Activated CD4-positive, alpha-beta memory T cell treated with anti-CD3 and anti-CD28 coated beads for 36 hours (primary cell): ENCODE results near the gene CFI. TPM values are rescaled to one million over a fixed set of nuclear protein-coding genes. Genes with fewer than 3 reads are reported as not detected.
"Not testable (repeated sequence)": the region's sequence is repeated elsewhere in the genome, so short reads cannot be mapped to it uniquely, and the experiment has no call there.

Experiments used
- CTCF ChIA-PET: fragments of 350-600 bp; sonication (Branson Sonifier 250); formaldehyde crosslinking; loops from one replicate; lab custom pipeline; 2021; ENCODE audit warnings: antibody characterized with exemption, inconsistent platforms; lab: Charles Lee
- POLR2A ChIA-PET: fragments of 350-600 bp; sonication (Branson Sonifier 250); formaldehyde crosslinking; loops from one replicate; lab custom pipeline; 2021; ENCODE audit warnings: antibody characterized with exemption; lab: Charles Lee
- DNase-seq: peaks from one replicate; pipeline ENCODE4 v3.0.0-alpha.2; 2020
- H3K27ac Mint-ChIP-seq: one replicate; pipeline ENCODE4 v1.8.0; 2021; ENCODE audit warnings: mixed read lengths
- H3K27me3 Mint-ChIP-seq: one replicate; pipeline ENCODE4 v1.8.0; 2021; ENCODE audit warnings: mixed read lengths
- H3K36me3 Mint-ChIP-seq: one replicate; pipeline ENCODE4 v1.8.0; 2021; ENCODE audit warnings: mixed read lengths
- H3K4me1 Mint-ChIP-seq: one replicate; pipeline ENCODE4 v1.8.0; 2021; ENCODE audit warnings: low read depth, mixed read lengths
- H3K4me3 Mint-ChIP-seq: one replicate; pipeline ENCODE4 v1.8.0; 2021; ENCODE audit warnings: mild to moderate bottlenecking, mixed read lengths
- H3K9me3 Mint-ChIP-seq: one replicate; pipeline ENCODE4 v1.8.0; 2021; ENCODE audit warnings: mixed read lengths
- intact Hi-C: fragments of 100-400 bp; cut with micrococcal nuclease; formaldehyde crosslinking; loops from one replicate; pipeline ENCODE4 v1.15.1; 2023
- total RNA-seq, 2 experiments: library from RNA; stranded (reverse); gene quantifications; one replicate each; pipeline ENCODE4 v1.2.3, GENCODE V29; 2021

Gene CFI
- total RNA-seq, 2 experiments from 2014 or later, result 0.46 TPM; not detected in 1

DNA sequence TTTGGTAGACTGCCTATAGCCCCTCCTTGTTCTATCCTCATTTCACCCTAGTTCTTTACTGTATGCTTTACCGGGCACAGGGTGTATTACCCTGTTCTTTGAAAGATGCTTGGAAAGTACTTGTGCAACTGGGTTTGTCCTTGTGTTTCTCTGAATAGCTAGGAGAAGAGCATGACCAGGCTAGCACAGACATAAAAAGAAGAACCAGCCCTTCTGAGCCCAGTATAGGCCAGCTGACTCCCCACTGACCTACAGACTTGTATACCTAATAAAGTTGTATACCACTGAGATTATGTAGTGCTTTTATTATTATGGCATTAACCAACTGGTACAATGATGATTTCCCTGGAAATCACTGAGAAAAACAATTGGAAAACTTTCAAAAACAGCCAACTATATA lies 15.0 kb downstream of the CFI start:
- ChIA-PET CTCF (no interaction called here), POLR2A (no interaction called here)
- intact Hi-C loops, result no loop called here
- no peak for DNase-seq
- Mint-ChIP-seq H3K36me3 (no peaks in the 10 kb centered on the region), H3K27ac (no peak overlapping the region), H3K4me3 (no peak overlapping the region), H3K27me3 (no peaks in the 10 kb centered on the region), H3K9me3 (no peaks in the 10 kb centered on the region), H3K4me1 (no peaks in the 10 kb centered on the region)

- H3K27ac Mint-ChIP-seq, DNase-seq, POLR2A ChIA-PET, H3K36me3 Mint-ChIP-seq, H3K4me1 Mint-ChIP-seq, intact Hi-C loops, H3K27me3 Mint-ChIP-seq, CTCF ChIA-PET, H3K4me3 Mint-ChIP-seq, H3K9me3 Mint-ChIP-seq: not testable (repeated sequence)
Observed at GRCh38 chr4:109782092-109782491, 19.7 kb downstream of the CFI start.

- CTCF ChIA-PET, result no interaction called here
- peaks cover 11% of the 10 kb centered on the region for H3K4me1 Mint-ChIP-seq
- H3K36me3 Mint-ChIP-seq, result no peaks in the 10 kb centered on the region
- intact Hi-C loops, result no loop called here
- H3K27me3 Mint-ChIP-seq, result peaks cover 8% of the 10 kb centered on the region
- H3K9me3 Mint-ChIP-seq, result no peaks in the 10 kb centered on the region
- POLR2A ChIA-PET, result interaction anchor here (0.6 kb wide), 1 partner anchor 1101 kb away, joined by 3 read pairs; no protein-coding TSS in a partner anchor
- no peak overlapping the region for H3K4me3 Mint-ChIP-seq
- no peak overlapping the region for H3K27ac Mint-ChIP-seq
- DNase-seq, result no peak
Observed at GRCh38 chr4:109764789-109765402, 36.9 kb downstream of the CFI start.

GRCh38 chr4:109764376-109764775 lies 37.4 kb downstream of the CFI start:
- ChIA-PET POLR2A (interaction anchor here (0.6 kb wide), 1 partner anchor 1100 kb away, joined by 3 read pairs; no protein-coding TSS in a partner anchor), CTCF (interaction anchor here (0.5 kb wide), 1 partner anchor 285 kb away, joined by 4 read pairs; no protein-coding TSS in a partner anchor)

DNA sequence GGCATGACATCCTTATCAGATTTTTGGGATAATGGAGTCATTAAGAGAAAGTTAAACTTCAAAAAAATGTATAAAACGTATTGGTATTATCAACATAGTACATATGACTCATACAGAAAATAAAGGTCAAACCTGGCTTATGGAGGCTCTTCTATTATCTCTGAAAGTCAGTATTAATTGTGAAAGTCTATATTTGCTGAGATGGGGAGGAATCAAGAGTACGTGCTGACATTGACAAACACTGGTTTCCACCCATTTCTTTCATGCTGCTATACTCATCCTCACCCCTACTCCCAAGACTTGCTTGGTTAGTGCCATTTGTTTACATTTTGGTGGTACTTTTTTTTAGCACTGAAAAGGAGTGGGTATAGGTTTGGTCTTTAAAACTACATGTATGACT lies 41.1 kb downstream of the CFI start:
- Mint-ChIP-seq H3K27me3 (peaks cover 4% of the 10 kb centered on the region), H3K9me3 (no peaks in the 10 kb centered on the region), H3K27ac (no peak overlapping the region), H3K4me3 (no peak overlapping the region), H3K36me3 (no peaks in the 10 kb centered on the region), H3K4me1 (peaks cover 11% of the 10 kb centered on the region)
- no peak for DNase-seq
- ChIA-PET POLR2A (no interaction called here), CTCF (no interaction called here)
- intact Hi-C loops, result loop anchor here (2.0 kb wide), 1 partner anchor 58 kb away; the partner anchor contains the start of gene CASP6

More at GRCh38 chr4:109764376-109764775, 37.4 kb downstream of the CFI start:
- Mint-ChIP-seq H3K36me3 (no peaks in the 10 kb centered on the region), H3K9me3 (no peaks in the 10 kb centered on the region), H3K27me3 (peaks cover 8% of the 10 kb centered on the region), H3K27ac (no peak overlapping the region), H3K4me1 (peaks cover 11% of the 10 kb centered on the region), H3K4me3 (no peak overlapping the region)
- DNase-seq, result no peak
- intact Hi-C loops, result no loop called here

DNA sequence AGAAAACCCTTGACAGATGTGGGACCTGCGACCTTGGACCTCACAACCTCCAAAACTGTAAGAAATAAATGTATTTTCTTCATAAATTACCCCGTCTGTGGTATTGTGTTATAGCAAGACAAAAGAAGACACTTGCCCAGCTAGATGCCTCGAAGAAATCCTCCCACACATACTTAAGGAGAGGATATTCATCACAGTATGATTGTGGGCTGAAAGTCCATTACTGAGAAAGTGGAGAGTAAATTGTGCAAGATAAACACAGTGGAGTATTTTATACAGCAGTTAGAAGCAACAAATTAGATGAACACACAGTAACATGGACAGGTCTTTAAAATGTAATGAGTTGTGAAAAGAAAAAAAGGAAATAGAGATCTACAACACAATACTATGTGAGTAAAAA lies 46.1 kb downstream of the CFI start:
- H3K36me3 Mint-ChIP-seq, result no peaks in the 10 kb centered on the region
- no peaks in the 10 kb centered on the region for H3K9me3 Mint-ChIP-seq
- DNase-seq, result no peak
- ChIA-PET CTCF (no interaction called here), POLR2A (no interaction called here)
- H3K4me1 Mint-ChIP-seq, result peaks cover 4% of the 10 kb centered on the region
- intact Hi-C loops, result no loop called here
- H3K4me3 Mint-ChIP-seq, result no peak overlapping the region
- no peak overlapping the region for H3K27ac Mint-ChIP-seq
- peaks cover 2% of the 10 kb centered on the region for H3K27me3 Mint-ChIP-seq

GRCh38 chr4:109754093-109754857 lies 47.5 kb downstream of the CFI start:
- H3K27me3 Mint-ChIP-seq, result peaks cover 2% of the 10 kb centered on the region
- POLR2A ChIA-PET, result no interaction called here
- intact Hi-C loops, result no loop called here

DNA sequence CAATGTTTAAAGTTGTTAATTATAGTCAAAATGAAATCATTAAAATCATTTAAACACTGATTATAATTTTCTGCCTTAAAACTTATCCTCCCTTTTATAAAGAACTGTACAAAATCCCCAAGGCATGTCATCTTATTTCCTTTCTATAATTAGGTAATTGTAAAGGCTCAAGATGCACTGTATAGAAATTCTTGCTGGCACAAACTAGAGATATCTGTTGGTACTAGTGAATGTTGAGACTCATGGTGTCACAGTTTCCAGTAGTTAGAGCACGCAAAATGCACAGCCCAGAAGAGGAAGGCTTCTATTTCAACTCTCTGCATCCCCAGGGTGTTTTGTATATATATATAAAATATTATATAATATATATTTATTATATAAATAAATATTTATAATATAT lies 49.3 kb downstream of the CFI start:
- no peak for DNase-seq
- Mint-ChIP-seq H3K27me3 (peaks cover 2% of the 10 kb centered on the region), H3K27ac (no peak overlapping the region), H3K9me3 (no peaks in the 10 kb centered on the region), H3K4me1 (no peaks in the 10 kb centered on the region), H3K36me3 (no peaks in the 10 kb centered on the region), H3K4me3 (no peak overlapping the region)
- intact Hi-C loops, result no loop called here
- ChIA-PET POLR2A (no interaction called here), CTCF (interaction anchor here (0.6 to 1.6 kb wide), 2 partner anchors 41 to 320 kb away, joined by 4 to 6 read pairs; no protein-coding TSS in a partner anchor)

More at GRCh38 chr4:109754093-109754857, 47.5 kb downstream of the CFI start:
- Mint-ChIP-seq H3K36me3 (no peaks in the 10 kb centered on the region), H3K4me3 (no peak overlapping the region), H3K27ac (no peak overlapping the region), H3K4me1 (no peaks in the 10 kb centered on the region), H3K9me3 (no peaks in the 10 kb centered on the region)
- CTCF ChIA-PET, result no interaction called here
- no peak for DNase-seq

GRCh38 chr4:109751852-109752251 lies 49.9 kb downstream of the CFI start:
- Mint-ChIP-seq H3K4me3 (no peak overlapping the region), H3K27ac (no peak overlapping the region), H3K27me3 (peaks cover 2% of the 10 kb centered on the region), H3K9me3 (no peaks in the 10 kb centered on the region), H3K4me1 (no peaks in the 10 kb centered on the region), H3K36me3 (no peaks in the 10 kb centered on the region)
- ChIA-PET POLR2A (no interaction called here), CTCF (interaction anchor here (1.6 kb wide), 1 partner anchor 319 kb away, joined by 6 read pairs; no protein-coding TSS in a partner anchor)
- no peak for DNase-seq
- intact Hi-C loops, result no loop called here

DNA sequence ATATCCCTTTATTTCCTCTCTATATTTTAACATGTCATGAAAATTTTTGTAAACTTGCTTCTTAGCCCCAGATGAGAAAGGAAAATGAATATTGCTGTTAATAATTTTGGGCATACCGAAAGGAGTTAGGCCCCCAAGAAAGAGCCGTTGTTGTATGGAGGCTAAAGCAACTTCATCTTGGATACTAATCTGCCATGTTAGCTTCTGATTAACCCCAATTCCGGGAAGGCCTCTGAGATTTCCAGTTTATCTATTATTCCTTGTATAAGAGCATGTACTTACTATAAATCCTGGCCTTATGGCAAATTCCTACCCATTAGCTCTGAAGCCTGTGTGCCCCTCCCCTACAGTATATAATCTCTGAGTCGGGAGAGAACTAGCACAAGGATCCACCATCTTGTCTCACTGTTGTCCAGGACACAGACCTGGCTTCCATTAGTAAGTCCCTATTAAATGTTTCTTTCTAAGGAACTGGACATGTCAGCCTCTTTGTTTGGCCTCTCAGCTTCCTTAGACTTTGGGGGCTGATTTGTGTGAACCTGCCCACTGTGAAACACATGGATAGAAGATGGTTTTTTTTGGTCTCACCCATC lies 51.1 kb downstream of the CFI start:
- no peak overlapping the region for H3K27ac Mint-ChIP-seq
- no peak for DNase-seq
- intact Hi-C loops, result no loop called here
- no peaks in the 10 kb centered on the region for H3K36me3 Mint-ChIP-seq
- no peak overlapping the region for H3K4me3 Mint-ChIP-seq
- ChIA-PET CTCF (no interaction called here), POLR2A (no interaction called here)
- no peaks in the 10 kb centered on the region for H3K9me3 Mint-ChIP-seq
- peaks cover 2% of the 10 kb centered on the region for H3K27me3 Mint-ChIP-seq
- H3K4me1 Mint-ChIP-seq, result no peaks in the 10 kb centered on the region

DNA sequence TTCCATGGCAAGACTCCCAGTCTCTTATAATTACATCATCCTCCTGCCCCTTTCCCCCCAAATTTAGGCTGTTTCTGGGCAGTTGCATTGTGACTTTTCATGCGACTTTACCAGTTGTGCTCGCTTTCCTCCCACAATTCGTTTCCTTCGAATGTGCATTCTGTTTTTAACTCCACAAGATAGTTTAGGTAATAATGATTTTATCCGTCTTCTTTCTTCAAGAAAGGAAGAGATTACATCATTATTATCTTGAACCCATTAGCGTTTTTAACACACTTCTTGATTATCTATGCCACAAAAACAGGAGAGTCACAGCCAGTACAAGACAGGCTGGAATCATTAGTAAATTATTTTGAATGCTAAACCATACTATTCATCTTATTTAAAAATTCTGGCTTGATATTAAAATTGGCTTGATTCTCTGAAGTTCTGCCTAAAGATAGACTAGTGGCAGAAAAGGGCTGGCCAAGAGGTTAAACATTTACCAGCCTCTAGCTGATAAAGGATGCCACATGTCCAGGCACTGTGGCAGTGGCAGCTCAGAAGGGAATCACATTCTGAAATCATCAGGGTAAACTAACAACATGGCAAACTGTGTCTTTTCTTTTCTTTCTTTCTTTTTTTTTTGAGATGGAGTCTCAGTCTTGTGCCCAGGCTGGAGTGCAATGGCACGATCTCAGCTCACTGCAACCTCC lies 52.3 kb downstream of the CFI start:
- Mint-ChIP-seq H3K36me3 (no peaks in the 10 kb centered on the region), H3K4me3 (no peak overlapping the region), H3K4me1 (no peaks in the 10 kb centered on the region), H3K27ac (no peak overlapping the region), H3K9me3 (no peaks in the 10 kb centered on the region), H3K27me3 (no peaks in the 10 kb centered on the region)
- ChIA-PET CTCF (no interaction called here), POLR2A (no interaction called here)
- no peak for DNase-seq
- intact Hi-C loops, result no loop called here

GRCh38 chr4:109748114-109748513 lies 53.7 kb downstream of the CFI start:
- ChIA-PET POLR2A (no interaction called here), CTCF (no interaction called here)
- intact Hi-C loops, result no loop called here
- DNase-seq, result no peak
- Mint-ChIP-seq H3K4me3 (no peak overlapping the region), H3K27me3 (no peaks in the 10 kb centered on the region), H3K36me3 (no peaks in the 10 kb centered on the region), H3K4me1 (no peaks in the 10 kb centered on the region), H3K27ac (no peak overlapping the region), H3K9me3 (no peaks in the 10 kb centered on the region)
